Endothelial cell (in vitro differentiated cells): ENCODE results near the gene ARHGEF18. TPM values are rescaled to one million over a fixed set of nuclear protein-coding genes. Genes with fewer than 3 reads are reported as not detected.

Source experiments
- DNase-seq: peaks from one replicate; pipeline ENCODE4 v3.0.0; 2021; ENCODE audit warnings: low spot score
- H3K27ac Mint-ChIP-seq: one replicate; pipeline ENCODE4 v1.8.0; 2021; ENCODE audit warnings: mixed read lengths, inconsistent platforms; ENCODE audit not compliant: unreplicated experiment
- H3K27me3 Mint-ChIP-seq: one replicate; pipeline ENCODE4 v1.8.0; 2021; ENCODE audit warnings: mild to moderate bottlenecking, moderate library complexity, mixed read lengths, inconsistent platforms; ENCODE audit not compliant: unreplicated experiment
- H3K36me3 Mint-ChIP-seq: one replicate; pipeline ENCODE4 v1.8.0; 2021; ENCODE audit warnings: mild to moderate bottlenecking, low read depth, mixed read lengths, inconsistent platforms; ENCODE audit not compliant: unreplicated experiment
- H3K4me1 Mint-ChIP-seq: one replicate; pipeline ENCODE4 v1.8.0; 2021; ENCODE audit warnings: mild to moderate bottlenecking, mixed read lengths, inconsistent platforms; ENCODE audit not compliant: unreplicated experiment
- H3K4me3 Mint-ChIP-seq: one replicate; pipeline ENCODE4 v1.8.0; 2021; ENCODE audit warnings: mild to moderate bottlenecking, mixed read lengths, inconsistent platforms; ENCODE audit not compliant: unreplicated experiment
- H3K9me3 Mint-ChIP-seq: one replicate; pipeline ENCODE4 v1.8.0; 2021; ENCODE audit warnings: mixed read lengths, inconsistent platforms; ENCODE audit not compliant: unreplicated experiment
- total RNA-seq: library from RNA; stranded (reverse); fragmentation: NEBNext Ultra II Directional; extraction: Animal tissue kit (Norgen Biotek cat#: 25700); gene quantifications from one replicate; pipeline ENCODE4 v1.2.1, GENCODE V29; 2021; ENCODE audit not compliant: unreplicated experiment
- TF ChIP-seq, protein P1 (sequence below): fragments of 200-600 bp; sonication (generic); IDR thresholded peaks from one replicate; pipeline ENCODE4 v1.5.0; 2021; ENCODE audit warnings: antibody characterized with exemption; ENCODE audit not compliant: unreplicated experiment

Gene ARHGEF18
- total RNA-seq, 1 donor from 2014 or later: 30.5 TPM

DNA sequence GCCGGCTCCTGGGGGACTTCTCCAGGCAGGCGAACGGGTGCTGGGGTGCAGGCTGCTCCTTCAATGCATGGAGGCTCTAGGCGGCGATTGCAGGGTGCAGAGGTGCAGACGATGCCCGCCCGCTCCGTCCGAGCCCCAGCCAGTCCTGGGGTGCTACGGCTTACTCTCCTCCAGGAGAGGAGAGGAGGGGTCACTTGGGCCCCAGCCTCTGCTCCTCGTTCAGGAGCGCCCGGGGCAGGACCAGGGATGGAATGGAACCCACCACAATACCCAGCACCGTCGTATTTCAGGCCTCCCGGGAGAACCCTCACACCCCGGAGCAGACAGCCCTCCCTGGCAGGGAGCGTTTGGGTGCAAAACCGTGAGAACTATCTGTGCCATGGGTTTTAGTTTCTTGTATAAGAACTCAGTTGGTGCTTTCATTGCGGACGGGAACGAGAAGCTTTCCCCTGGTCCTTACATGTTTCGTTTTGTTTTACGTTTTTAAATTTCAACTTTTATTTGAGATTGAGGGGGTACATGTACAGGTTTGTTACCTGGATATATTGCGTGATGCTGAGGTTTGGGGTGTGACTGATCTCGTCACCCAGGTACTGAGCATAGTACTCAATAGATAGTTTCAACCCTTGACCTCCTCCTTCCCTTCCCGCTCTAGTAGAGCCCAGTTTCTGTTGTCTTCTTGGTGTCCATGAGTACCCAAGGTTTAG lies 46.8 kb downstream of the ARHGEF18 start:
- DNase-seq: no peak
- H3K9me3 Mint-ChIP-seq: no peaks in the 10 kb centered on the region
- H3K4me3 Mint-ChIP-seq: peak overlapping the region; percentile 93
- H3K27ac Mint-ChIP-seq: peak overlapping the region; percentile 48
- TF ChIP-seq, protein P1, sequence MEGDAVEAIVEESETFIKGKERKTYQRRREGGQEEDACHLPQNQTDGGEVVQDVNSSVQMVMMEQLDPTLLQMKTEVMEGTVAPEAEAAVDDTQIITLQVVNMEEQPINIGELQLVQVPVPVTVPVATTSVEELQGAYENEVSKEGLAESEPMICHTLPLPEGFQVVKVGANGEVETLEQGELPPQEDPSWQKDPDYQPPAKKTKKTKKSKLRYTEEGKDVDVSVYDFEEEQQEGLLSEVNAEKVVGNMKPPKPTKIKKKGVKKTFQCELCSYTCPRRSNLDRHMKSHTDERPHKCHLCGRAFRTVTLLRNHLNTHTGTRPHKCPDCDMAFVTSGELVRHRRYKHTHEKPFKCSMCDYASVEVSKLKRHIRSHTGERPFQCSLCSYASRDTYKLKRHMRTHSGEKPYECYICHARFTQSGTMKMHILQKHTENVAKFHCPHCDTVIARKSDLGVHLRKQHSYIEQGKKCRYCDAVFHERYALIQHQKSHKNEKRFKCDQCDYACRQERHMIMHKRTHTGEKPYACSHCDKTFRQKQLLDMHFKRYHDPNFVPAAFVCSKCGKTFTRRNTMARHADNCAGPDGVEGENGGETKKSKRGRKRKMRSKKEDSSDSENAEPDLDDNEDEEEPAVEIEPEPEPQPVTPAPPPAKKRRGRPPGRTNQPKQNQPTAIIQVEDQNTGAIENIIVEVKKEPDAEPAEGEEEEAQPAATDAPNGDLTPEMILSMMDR: no peak
- peaks cover 19% of the 10 kb centered on the region for H3K4me1 Mint-ChIP-seq
- H3K36me3 Mint-ChIP-seq: no peaks in the 10 kb centered on the region
- peaks cover 1% of the 10 kb centered on the region for H3K27me3 Mint-ChIP-seq

DNA sequence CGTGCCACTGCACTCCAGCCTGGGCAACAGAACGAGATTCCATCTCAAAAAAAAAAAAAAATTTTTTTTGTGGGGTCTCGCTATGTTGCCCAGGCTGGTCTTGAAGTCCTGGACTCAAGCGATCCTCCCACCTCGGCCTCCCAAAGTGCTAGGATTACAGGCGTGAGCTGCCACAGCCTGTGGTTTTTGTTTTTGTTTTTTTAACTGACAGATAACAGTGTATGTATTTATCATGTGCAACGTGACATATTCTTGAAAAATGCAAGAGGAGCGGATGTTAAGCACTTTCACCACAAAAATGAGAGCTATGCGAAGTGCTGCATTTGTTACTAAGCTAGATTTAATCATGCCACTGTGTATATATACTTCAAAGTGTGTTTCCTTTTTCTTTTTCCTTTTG lies 49.0 kb downstream of the ARHGEF18 start:
- DNase-seq: no peak
- Mint-ChIP-seq H3K4me1 (peaks cover 11% of the 10 kb centered on the region), H3K9me3 (no peaks in the 10 kb centered on the region), H3K36me3 (peaks cover 4% of the 10 kb centered on the region), H3K27ac (no peak overlapping the region), H3K4me3 (no peak overlapping the region), H3K27me3 (no peaks in the 10 kb centered on the region)
- TF ChIP-seq, protein P1: no peak

Other genes starting within 250 kb of the ARHGEF18 start
- 28.9 TPM for gene INSR, start 54.5 kb upstream of the ARHGEF18 start, total RNA-seq
- gene PEX11G, start 140.1 kb downstream of the ARHGEF18 start, total RNA-seq: 3.8 TPM
- 87.4 TPM for gene ZNF358, start 167.2 kb downstream of the ARHGEF18 start, total RNA-seq
- 24.2 TPM for gene MCOLN1, start 173.7 kb downstream of the ARHGEF18 start, total RNA-seq
- gene PNPLA6, start 186.8 kb downstream of the ARHGEF18 start, total RNA-seq: 129 TPM
- gene CAMSAP3, start 246.9 kb downstream of the ARHGEF18 start, total RNA-seq: 9.3 TPM